Activated CD8-positive, alpha-beta memory T cell treated with anti-CD3 and anti-CD28 coated beads, Interleukin-2, amount 10 ng/mL, durations not matched to agents 7 days and 5 days (primary cell): ENCODE data around the gene PPP1CA. TPM values are rescaled to one million over a fixed set of nuclear protein-coding genes. Genes with fewer than 3 reads are reported as not detected.
A peak's percentile ranks its signal among the peaks of the same experiment; 100 is the strongest.

Source experiments
- ATAC-seq: fragments of 150-1000 bp; cut with Tn5 transposase; one replicate; pipeline ENCODE4 v1.10.0; 2021; ENCODE audit warnings: moderate library complexity
- CTCF ChIA-PET: fragments of 350-600 bp; sonication (Branson Sonifier 250); formaldehyde crosslinking; loops from one replicate; lab custom pipeline; 2021; ENCODE audit warnings: antibody characterized with exemption; lab: Charles Lee
- DNase-seq: peaks from one replicate; pipeline ENCODE4 v3.0.0-alpha.2; 2020
- H3K27ac Mint-ChIP-seq: one replicate; pipeline ENCODE4 v1.8.0; 2021; ENCODE audit warnings: mild to moderate bottlenecking, mixed read lengths
- H3K27me3 Mint-ChIP-seq: one replicate; pipeline ENCODE4 v1.8.0; 2021; ENCODE audit warnings: mixed read lengths
- H3K36me3 Mint-ChIP-seq: one replicate; pipeline ENCODE4 v1.8.0; 2021; ENCODE audit warnings: mild to moderate bottlenecking, mixed read lengths
- H3K4me1 Mint-ChIP-seq: one replicate; pipeline ENCODE4 v1.8.0; 2021; ENCODE audit warnings: mixed read lengths
- H3K4me3 Mint-ChIP-seq: one replicate; pipeline ENCODE4 v1.8.0; 2021; ENCODE audit warnings: mild to moderate bottlenecking, moderate library complexity, mixed read lengths
- H3K9me3 Mint-ChIP-seq: one replicate; pipeline ENCODE4 v1.8.0; 2022; ENCODE audit warnings: low read depth, mixed read lengths
- total RNA-seq, 2 experiments: library from RNA; stranded (reverse); gene quantifications; one replicate each; pipeline ENCODE4 v1.2.3, GENCODE V29; 2021

The PPP1CA gene
- total RNA-seq, 2 experiments from 2014 or later, result 309 to 360 TPM

DNA sequence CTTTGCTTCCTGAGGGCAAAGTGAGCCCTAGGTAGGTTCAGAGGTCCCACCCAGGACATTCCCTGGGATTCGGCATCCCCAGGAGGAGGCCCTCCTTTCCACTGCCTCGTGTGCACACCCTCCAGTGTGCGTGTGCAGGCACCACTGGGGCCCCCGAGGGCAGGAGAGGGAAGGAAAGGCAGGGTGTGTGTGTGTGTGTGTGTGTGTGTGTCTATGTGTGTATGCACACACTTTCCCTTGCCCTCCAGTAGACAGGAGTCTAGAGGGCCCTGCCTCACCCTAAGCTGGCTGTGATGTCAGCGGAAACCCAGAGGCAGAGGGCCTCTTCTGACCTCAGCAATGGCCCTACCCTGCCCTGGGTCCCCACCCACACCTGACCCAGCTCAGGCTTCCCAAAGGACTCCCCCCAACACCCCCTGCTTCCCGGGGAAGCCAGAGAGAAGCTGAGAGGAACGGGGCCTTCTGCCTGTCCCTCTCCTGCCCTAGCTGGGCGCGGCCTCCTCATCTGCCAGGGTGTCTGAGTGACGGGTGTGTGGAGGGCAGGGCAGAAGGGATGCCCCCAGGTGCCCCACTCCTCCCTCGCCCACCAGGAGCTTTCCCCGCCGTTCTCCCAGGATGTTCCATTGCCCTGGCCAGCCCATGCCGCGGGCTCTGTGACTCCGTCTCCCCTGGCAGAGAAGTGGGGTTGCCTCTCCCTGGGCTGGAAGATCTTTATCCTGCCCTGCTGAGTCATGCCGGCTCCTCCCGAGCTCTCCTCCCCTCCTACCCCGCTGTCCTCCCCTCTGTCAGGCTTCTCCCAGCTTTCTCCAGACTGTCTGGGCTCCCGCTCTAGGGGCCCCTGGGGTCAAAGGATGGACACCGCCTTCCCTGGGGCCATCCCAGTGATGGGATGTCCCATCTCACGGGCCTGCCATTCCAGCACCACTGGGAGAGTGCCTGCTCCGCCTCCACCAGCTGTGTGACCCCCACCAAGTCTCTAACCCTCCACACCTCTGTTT, 22.3 kb downstream of the PPP1CA start:
- no peak overlapping the region for H3K4me3 Mint-ChIP-seq

DNA sequence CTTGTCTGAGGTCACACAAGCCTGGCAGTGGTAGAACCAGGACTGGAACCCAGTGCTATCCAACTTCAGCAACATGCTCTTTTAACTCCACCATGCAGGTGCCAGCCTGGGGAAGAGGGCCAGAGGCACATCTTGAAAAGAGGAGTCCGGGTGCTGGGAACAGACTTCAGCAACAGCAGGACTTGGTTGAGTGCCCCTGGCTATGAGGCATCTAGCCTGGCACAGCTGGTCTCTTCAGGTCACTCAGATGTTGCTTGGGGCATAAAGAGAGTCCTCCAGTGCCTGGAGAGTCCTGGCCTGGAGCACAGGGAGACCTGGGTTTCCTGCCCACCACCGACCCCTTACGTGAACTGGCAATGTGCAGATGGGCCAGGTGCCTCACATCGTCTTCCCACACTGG, 23.1 kb downstream of the PPP1CA start:
- Mint-ChIP-seq H3K36me3 (no peaks in the 10 kb centered on the region), H3K4me3 (no peak overlapping the region), H3K27me3 (peaks cover 46% of the 10 kb centered on the region), H3K9me3 (no peaks in the 10 kb centered on the region), H3K4me1 (peaks cover 19% of the 10 kb centered on the region), H3K27ac (no peak overlapping the region)
- CTCF ChIA-PET, result interaction anchor here (2.0 to 32.6 kb wide), 3 partner anchors 17 to 116 kb away, joined by 7 to 1153 read pairs (median 8); partner anchors contain the start of genes CLCF1 and POLD4
- ATAC-seq, result no peak
- no peak for DNase-seq

More for the DNA sequence above, 22.3 kb downstream of the PPP1CA start:
- H3K27ac Mint-ChIP-seq, result no peak overlapping the region
- no peak for DNase-seq
- no peak for ATAC-seq
- peaks cover 45% of the 10 kb centered on the region for H3K27me3 Mint-ChIP-seq
- no peaks in the 10 kb centered on the region for H3K36me3 Mint-ChIP-seq
- CTCF ChIA-PET, result interaction anchor here (1.2 to 32.6 kb wide), 6 partner anchors 18 to 117 kb away, joined by 3 to 1153 read pairs (median 22); partner anchors contain the start of genes CLCF1 and POLD4
- peaks cover 13% of the 10 kb centered on the region for H3K4me1 Mint-ChIP-seq
- H3K9me3 Mint-ChIP-seq, result no peaks in the 10 kb centered on the region

DNA sequence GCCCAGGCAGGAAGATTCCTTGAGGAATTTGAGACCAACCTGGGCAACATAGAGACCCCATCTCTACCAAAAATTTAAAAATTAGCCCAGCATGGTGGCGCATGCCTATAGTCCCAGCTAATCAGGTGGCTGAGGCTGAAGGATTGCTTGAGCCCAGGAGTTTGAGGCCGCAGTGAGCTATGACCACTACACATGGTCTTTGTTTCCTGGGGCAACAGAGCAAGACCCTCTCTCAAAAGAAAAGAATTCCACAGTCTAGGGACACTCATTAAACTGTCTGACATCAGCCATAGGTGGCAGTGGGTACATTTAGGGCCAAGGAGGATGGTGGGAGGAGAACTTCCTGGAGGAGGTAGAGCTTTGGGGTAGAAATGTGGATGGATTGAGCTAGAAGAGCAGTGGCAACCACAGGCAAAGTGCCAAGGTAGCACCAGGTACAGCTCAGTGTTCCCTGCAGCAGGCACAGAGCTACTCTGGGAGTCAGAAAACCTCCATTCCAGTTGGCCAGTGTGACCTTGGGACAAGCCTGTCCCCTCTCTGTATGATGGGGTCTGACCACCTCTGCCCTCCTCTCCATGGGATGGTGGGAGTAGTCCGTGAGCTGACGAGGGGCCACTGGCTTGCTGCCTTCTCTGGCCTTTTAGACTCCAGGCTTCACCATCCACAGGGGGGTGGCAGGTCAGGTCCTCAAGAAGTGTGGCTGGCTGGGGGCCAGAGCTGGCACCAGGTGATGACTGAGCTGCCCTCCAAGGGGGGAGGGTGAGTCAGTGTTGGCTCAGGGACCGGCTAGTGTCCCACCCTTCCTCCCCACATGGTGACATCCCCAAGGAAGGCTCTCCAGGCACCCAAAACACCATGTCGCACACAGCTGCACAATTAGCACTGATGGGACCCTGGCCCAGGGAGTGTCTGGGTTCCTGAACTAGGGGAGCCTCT, 24.5 kb downstream of the PPP1CA start:
- Mint-ChIP-seq H3K4me1 (peaks cover 18% of the 10 kb centered on the region), H3K9me3 (no peaks in the 10 kb centered on the region), H3K4me3 (no peak overlapping the region), H3K36me3 (no peaks in the 10 kb centered on the region), H3K27ac (no peak overlapping the region), H3K27me3 (peaks cover 47% of the 10 kb centered on the region)
- CTCF ChIA-PET, result interaction anchor here (0.8 to 32.6 kb wide), 4 partner anchors 10 to 99 kb away, joined by 3 to 1153 read pairs (median 5); partner anchors contain the start of genes CLCF1 and POLD4
- DNase-seq (no peak), ATAC-seq (no peak)

DNA sequence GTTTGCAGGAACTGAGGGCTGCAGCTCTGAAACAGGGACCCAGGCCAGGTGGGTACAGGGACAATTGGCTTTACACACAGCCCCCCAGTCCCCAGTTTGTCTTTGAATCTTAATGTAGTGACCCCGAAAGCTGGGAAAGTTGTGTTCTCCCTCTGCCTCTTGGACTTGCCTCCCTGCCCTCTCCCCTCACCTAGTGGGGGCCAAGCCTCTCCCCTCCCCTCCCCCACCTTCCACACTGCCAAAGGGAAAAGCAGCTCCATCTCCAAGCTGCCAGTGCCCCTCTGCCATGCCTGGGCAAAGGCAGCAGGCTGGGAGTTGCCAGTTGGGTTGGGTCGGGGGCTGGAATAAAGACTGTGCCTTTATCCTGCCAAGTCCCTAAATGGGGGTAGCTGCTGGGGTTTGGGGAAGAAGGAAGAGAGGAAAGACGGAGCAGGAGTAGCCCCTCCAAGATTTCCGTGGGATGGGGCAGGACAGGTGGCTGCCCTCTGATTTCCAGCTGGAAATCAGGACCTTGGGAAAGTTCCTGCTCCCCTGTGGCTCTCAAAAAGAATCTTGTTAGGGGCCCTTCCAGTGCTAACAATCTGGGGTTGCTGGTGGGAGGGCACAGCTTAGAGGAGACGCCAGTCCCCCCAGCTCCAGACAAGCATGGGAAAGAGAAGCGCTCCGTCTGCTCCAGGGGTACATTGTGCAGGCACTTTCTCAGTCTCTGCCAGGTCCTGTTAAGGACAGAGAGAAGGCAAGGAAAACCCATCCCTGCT, 25.4 kb downstream of the PPP1CA start:
- CTCF ChIA-PET, result interaction anchor here (0.8 to 32.6 kb wide), 5 partner anchors 11 to 114 kb away, joined by 3 to 1153 read pairs (median 5); partner anchors contain the start of genes CLCF1 and POLD4
- Mint-ChIP-seq H3K4me1 (peaks cover 21% of the 10 kb centered on the region), H3K36me3 (no peaks in the 10 kb centered on the region), H3K27me3 (peaks cover 54% of the 10 kb centered on the region), H3K27ac (no peak overlapping the region), H3K9me3 (no peaks in the 10 kb centered on the region), H3K4me3 (no peak overlapping the region)
- no peak for ATAC-seq
- DNase-seq, result no peak

DNA sequence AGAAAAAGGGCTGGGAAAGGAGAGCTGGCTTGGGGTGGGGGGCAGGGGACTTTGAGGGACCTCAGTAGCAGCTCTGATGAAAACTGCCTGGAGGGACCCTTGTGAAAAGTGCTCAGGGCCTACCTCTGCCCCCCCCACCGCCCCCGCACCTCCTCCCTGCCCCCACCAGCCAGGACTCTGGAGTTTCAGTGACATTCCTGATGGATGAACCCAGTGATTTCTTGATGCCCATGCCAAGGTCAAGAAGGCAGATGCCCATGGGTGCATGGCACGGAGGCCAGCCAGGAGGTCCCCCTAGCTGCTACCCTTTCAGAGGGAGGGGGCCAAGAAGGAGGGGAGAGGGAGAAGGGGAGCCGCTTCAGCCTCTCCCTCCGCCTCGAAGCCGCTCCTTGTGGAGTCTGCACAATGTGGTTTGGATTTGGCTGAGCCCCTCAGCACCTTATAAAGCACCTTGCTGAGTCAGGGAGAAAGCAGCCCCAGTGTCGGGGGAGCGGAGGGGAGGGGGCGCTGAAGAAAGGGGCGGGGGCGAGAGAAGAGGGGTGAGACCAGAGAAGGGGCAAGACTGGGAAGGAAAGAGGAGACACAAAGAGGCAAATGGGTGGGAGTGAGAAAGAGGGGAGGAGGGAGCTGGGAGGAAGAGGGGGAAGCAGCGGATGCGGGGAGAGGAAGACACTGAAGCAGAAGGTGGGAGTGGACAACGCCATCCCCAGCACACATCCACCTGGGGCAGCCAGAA, 26.2 kb downstream of the PPP1CA start:
- peaks cover 23% of the 10 kb centered on the region for H3K4me1 Mint-ChIP-seq
- H3K27me3 Mint-ChIP-seq, result peaks cover 55% of the 10 kb centered on the region
- H3K36me3 Mint-ChIP-seq, result no peaks in the 10 kb centered on the region
- no peak overlapping the region for H3K27ac Mint-ChIP-seq
- no peaks in the 10 kb centered on the region for H3K9me3 Mint-ChIP-seq
- no peak for ATAC-seq
- H3K4me3 Mint-ChIP-seq, result no peak overlapping the region
- no peak for DNase-seq
- CTCF ChIA-PET, result interaction anchor here (1.0 to 32.6 kb wide), 4 partner anchors 14 to 114 kb away, joined by 3 to 1153 read pairs (median 6); partner anchors contain the start of genes CLCF1 and POLD4

DNA sequence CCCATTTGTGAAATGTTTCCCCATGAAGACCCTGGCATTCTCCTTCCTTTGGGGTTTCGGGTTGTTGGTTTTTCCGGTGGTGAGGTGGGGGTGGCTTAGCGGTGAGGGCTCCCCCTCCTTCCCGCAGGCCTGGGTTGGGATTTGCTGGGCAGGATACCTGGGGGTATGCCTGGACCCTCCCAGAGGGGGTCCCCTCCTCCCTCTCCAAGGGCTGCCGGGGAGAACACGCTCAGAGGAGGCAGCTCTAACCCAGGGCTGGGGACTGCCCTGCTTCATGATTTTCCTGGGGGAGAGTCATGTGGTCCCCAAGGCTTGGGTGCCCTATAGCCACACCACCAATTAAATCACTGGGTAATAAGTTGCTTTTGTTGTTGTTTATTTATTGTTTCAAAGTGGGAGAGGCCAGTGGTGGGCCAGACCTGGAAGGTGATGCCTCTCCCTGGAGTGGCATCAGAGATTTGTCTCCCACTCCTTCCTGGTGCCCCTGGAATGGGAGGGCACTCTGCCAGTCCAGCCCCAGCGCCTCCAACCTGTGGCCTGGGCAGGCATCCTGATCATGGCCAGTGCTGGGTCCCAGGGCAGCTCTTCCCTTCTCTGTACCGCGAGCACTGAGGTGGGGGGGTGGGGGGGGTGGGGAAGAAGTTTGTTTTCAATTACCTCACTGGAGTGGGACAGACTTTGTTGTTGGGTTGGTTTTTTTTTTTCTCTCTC, 26.9 kb downstream of the PPP1CA start:
- CTCF ChIA-PET, result interaction anchor here (0.9 to 32.6 kb wide), 8 partner anchors 2 to 63 kb away, joined by 3 to 1153 read pairs (median 6); partner anchors contain the start of genes CLCF1, POLD4, PPP1CA and PTPRCAP
- no peaks in the 10 kb centered on the region for H3K9me3 Mint-ChIP-seq
- H3K27me3 Mint-ChIP-seq, result peaks cover 63% of the 10 kb centered on the region

DNA sequence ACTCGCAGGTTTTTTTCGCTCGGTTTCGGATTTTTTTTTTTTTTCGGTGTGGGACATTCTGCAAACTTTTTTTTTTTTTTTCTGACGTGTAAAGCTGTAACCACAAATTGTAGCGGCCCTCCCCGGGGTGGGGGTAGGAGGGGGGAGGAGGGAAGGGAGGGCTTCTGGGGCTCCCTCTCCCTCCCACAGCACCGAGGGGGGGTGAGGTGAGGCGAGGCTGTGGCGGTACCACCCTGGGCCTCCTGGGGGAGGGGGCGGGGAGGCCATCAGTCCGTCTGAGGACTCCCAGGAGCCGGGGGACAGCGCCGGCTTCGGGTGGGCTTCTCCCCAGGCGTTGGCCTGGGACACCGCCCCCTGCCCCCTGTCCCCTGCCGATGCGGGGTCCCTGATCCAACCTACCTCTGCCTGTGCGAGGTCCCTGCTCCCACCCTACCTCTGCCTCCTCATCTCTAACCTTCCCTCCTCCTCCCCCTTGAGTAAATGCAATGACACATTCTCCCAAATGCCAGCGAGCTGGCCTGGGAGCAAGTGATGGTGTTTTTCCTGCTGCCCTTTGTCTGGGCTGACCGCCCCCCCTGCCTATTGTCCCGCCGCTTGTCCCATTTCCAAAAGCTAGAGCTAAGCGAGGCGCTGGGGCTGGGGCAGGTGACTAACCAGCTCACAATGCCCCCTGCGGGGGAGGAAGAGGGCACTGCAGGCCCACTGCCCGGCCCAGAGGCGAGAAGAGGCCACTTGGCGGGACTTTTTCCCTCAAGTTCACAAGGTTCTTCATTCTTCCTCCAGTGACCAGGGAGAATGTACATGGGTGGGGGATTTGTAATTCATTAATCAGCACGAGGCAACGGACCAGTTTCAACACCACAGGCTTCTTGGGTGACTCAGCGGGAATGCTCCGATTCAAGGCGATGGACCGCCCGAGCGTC, 27.7 kb downstream of the PPP1CA start:
- CTCF ChIA-PET, result interaction anchor here (0.6 to 32.6 kb wide), 11 partner anchors 3 to 258 kb away, joined by 3 to 1153 read pairs (median 4); partner anchors contain the start of genes CLCF1, PITPNM1, POLD4 and PPP1CA
- Mint-ChIP-seq H3K4me1 (peaks cover 37% of the 10 kb centered on the region), H3K27me3 (peaks cover 71% of the 10 kb centered on the region), H3K9me3 (no peaks in the 10 kb centered on the region), H3K4me3 (peak overlapping the region; percentile 72), H3K36me3 (no peaks in the 10 kb centered on the region), H3K27ac (peak overlapping the region; percentile 65)
- DNase-seq (peak; percentile 78), ATAC-seq (peak; percentile 48)

More for the DNA sequence above, 26.9 kb downstream of the PPP1CA start:
- no peak overlapping the region for H3K27ac Mint-ChIP-seq
- H3K4me1 Mint-ChIP-seq, result peaks cover 29% of the 10 kb centered on the region
- DNase-seq (no peak), ATAC-seq (no peak)
- no peak overlapping the region for H3K4me3 Mint-ChIP-seq
- H3K36me3 Mint-ChIP-seq, result no peaks in the 10 kb centered on the region

DNA sequence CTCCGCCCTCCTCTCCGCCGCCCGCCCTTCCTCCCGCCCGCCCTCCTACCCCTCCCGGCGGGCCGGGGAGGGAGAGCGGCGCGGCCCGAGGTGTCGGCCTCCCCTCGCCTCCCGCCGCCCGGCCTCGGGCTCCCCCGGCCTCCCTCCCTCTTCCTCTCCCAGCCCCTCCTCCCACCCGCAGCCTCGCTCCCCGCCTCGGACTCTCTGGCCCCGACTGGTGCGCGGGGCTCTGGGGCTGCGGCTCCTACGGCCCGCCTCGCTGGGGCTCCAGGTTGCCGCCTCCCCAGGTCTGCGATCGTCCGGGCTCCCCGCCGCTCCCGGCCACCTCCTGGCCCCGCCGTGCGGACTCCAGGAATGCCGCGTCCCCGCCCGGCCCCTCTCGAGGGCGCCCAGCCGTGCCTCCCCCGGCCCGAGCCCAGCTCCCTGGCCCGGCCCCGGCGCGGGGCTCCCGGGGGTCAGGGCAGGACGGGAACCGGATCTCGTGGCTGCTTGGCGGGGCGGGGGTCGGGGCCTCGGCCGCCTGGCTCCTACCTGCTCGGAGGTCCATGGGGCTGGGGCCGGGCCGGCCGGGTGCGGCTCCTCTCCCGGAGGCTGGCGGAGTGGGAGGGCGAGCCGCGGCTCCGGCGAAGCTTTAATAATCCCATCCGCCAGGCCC, 28.5 kb downstream of the PPP1CA start, which contains the start of gene CLCF1:
CLCF1 (minus strand) TSS at position 606 of the 655 bp plus-strand sequence; CDS start at position 547, 59 bp downstream.
- peak within 1 kb of the TSS; percentile 72 for H3K4me3 Mint-ChIP-seq
- peaks cover 70% of the 10 kb centered on the region for H3K27me3 Mint-ChIP-seq

DNA sequence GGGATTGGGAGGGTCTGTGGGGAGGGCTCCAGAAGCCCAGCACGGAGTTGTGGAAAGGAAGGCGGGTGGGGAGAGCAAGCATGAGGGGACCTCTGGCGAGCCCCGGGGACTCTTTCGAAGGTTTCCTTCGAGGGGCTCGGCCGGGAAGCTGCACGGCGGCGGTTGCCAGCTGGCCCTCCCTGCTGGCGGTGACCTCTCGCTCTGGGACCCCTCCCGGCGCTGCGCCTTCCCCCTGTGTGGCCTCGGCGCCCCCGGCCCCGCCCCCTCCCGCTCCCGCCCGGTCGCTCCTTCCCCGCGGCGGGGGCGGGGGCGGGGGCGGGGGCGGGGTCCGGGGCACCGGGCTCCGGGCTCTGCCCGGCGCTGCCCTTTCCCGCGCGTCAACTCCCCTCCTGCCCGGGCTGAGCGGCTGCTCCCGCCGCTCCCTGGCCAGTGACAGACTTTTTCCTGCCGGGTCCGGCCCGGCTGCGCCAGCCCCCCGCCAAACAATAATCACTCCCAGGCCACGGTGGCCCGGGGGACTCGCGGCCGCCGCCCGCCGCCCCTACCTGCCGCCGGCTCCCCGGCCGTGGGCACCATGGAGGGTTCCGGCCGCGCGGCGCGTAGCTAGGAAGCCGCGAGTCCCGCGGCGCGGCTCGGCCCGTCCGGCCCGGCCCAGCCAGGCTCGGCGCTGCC, 29.2 kb downstream of the PPP1CA start:
- peaks cover 66% of the 10 kb centered on the region for H3K27me3 Mint-ChIP-seq
- DNase-seq (no peak), ATAC-seq (peak; percentile 3)
- H3K27ac Mint-ChIP-seq, result no peak overlapping the region
- CTCF ChIA-PET, result interaction anchor here (0.8 to 32.6 kb wide), 5 partner anchors 4 to 256 kb away, joined by 3 to 1153 read pairs (median 9); partner anchors contain the start of genes CLCF1, POLD4 and RAD9A
- no peak overlapping the region for H3K4me3 Mint-ChIP-seq
- peaks cover 50% of the 10 kb centered on the region for H3K4me1 Mint-ChIP-seq
- no peaks in the 10 kb centered on the region for H3K36me3 Mint-ChIP-seq
- no peaks in the 10 kb centered on the region for H3K9me3 Mint-ChIP-seq

More for the DNA sequence above, 28.5 kb downstream of the PPP1CA start, which contains the start of gene CLCF1:
- DNase-seq (no peak), ATAC-seq (peak; percentile 37)
- H3K36me3 Mint-ChIP-seq, result no peaks in the 10 kb centered on the region
- H3K27ac Mint-ChIP-seq, result peak within 1 kb of the TSS; percentile 65
- H3K9me3 Mint-ChIP-seq, result no peaks in the 10 kb centered on the region
- H3K4me1 Mint-ChIP-seq, result peaks cover 45% of the 10 kb centered on the region
- CTCF ChIA-PET, result interaction anchor here (0.7 to 32.6 kb wide), 8 partner anchors 3 to 257 kb away, joined by 3 to 1153 read pairs (median 6); partner anchors contain the start of genes CLCF1, PITPNM1, POLD4 and PPP1CA
